ENCODE data around the gene SLC6A9.

- TF ChIP-seq NRF1 (IDR thresholded peaks at IDR 0.05; ENCODE audit: low read depth, low read length) (no peak), RAD21 (IDR thresholded peaks at IDR 0.05 in 1 of 2, conservative IDR thresholded peaks at IDR 0.05 in 1 of 2; ENCODE audit: low read depth in 2 of 2, low read length in 2 of 2) (no peak), JUND (IDR thresholded peaks at IDR 0.05; ENCODE audit: low read length) (no peak), POLR2AphosphoS5 (IDR thresholded peaks at IDR 0.05; ENCODE audit: low read depth, low read length) (no peak), YY1 (IDR thresholded peaks at IDR 0.05; ENCODE audit: low read depth, low read length) (no peak), RFX5 (IDR thresholded peaks at IDR 0.05; ENCODE audit: borderline replicate concordance, low read depth, low read length) (no peak), HDAC2 (IDR thresholded peaks at IDR 0.05; ENCODE audit: borderline replicate concordance in 1 of 2, low read depth in 2 of 2, low read length in 2 of 2) (no peak), SUZ12 (IDR thresholded peaks at IDR 0.05; ENCODE audit: low read length) (no peak), TEAD4 (IDR thresholded peaks at IDR 0.05; ENCODE audit: low read depth, low read length) (no peak), FOSL1 (IDR thresholded peaks at IDR 0.05; ENCODE audit: insufficient read depth, low read depth, low read length) (no peak), EP300 (IDR thresholded peaks at IDR 0.05; ENCODE audit: borderline replicate concordance in 1 of 2, low read depth in 2 of 2, low read length in 2 of 2) (no peak), POLR2A (IDR thresholded peaks at IDR 0.05; ENCODE audit: control extremely low read depth in 1 of 2, low read depth in 2 of 2, low read length in 2 of 2) (no peak), EZH2 (IDR thresholded peaks at IDR 0.05; ENCODE audit: low read depth, low read length, severe bottlenecking) (no peak)
- TF ChIP-seq, protein P1, sequence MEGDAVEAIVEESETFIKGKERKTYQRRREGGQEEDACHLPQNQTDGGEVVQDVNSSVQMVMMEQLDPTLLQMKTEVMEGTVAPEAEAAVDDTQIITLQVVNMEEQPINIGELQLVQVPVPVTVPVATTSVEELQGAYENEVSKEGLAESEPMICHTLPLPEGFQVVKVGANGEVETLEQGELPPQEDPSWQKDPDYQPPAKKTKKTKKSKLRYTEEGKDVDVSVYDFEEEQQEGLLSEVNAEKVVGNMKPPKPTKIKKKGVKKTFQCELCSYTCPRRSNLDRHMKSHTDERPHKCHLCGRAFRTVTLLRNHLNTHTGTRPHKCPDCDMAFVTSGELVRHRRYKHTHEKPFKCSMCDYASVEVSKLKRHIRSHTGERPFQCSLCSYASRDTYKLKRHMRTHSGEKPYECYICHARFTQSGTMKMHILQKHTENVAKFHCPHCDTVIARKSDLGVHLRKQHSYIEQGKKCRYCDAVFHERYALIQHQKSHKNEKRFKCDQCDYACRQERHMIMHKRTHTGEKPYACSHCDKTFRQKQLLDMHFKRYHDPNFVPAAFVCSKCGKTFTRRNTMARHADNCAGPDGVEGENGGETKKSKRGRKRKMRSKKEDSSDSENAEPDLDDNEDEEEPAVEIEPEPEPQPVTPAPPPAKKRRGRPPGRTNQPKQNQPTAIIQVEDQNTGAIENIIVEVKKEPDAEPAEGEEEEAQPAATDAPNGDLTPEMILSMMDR (IDR thresholded peaks at IDR 0.05; ENCODE audit: control extremely low read depth in 1 of 3, insufficient read depth in 1 of 3, low read depth in 1 of 3, low read length in 3 of 3): no peak
Observed at GRCh38 chr1:43963890-43964289, 67.4 kb downstream of the SLC6A9 start.

All from H1 (cell line).